Activated naive CD4-positive, alpha-beta T cell treated with anti-CD3 and anti-CD28 coated beads, Interleukin-2, amount 50 U/mL, for 72 hours (primary cell): ENCODE measurements around the gene PPHLN1. TPM values are rescaled to one million over a fixed set of nuclear protein-coding genes. Genes with fewer than 3 reads are reported as not detected.

ENCODE experiments used
- ATAC-seq, 2 donors: fragments of 150-1000 bp; cut with Tn5 transposase; 2 replicates each; pipeline ENCODE4 v1.10.0; 2021; ENCODE audit warnings: mild to moderate bottlenecking in 2 of 2, moderate library complexity in 2 of 2
- DNase-seq, 2 donors: peaks; one replicate each; pipeline ENCODE4 v3.0.0; 2021 to 2022; ENCODE audit warnings: low spot score in 2 of 2
- H3K27ac Mint-ChIP-seq, 2 donors: one replicate each; pipeline ENCODE4 v1.8.0; 2022; ENCODE audit warnings: mild to moderate bottlenecking in 2 of 2, mixed read lengths in 2 of 2
- H3K36me3 Mint-ChIP-seq, 2 donors: one replicate each; pipeline ENCODE4 v1.8.0; 2022; ENCODE audit warnings: mixed read lengths in 2 of 2
- H3K9me3 Mint-ChIP-seq, 2 donors: one replicate each; pipeline ENCODE4 v1.8.0; 2022; ENCODE audit warnings: mixed read lengths in 2 of 2
- total RNA-seq, 2 donors: library from RNA; stranded (reverse); gene quantifications; one replicate each; pipeline ENCODE4 v1.2.3, GENCODE V29; 2022

PPHLN1 gene
- total RNA-seq, 2 donors from 2014 or later, result 62.8 to 91.0 TPM

DNA sequence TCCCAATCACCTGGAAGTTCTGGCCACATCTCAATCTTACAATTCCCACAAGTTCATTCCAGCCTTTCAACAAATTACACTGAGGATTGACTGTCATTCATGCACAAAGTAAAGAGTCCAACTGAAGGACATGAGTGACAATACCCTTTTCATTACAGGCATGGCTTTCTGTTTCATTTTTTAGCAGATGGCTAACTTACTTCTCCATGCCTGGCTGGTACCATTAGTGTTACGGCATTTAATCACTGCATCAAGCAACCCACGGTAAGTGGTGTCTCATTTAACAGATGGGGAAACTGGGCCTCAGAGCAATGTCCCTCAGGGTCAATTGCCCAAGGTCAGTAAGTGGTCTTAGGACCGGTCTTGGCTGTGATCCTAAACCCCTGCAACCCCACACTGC is 149.1 kb downstream of the PPHLN1 start:
- DNase-seq (no peak), ATAC-seq (no peak)
- H3K36me3 Mint-ChIP-seq, result no peaks in the 10 kb centered on the region
- no peaks in the 10 kb centered on the region for H3K9me3 Mint-ChIP-seq
- no peak overlapping the region for H3K27ac Mint-ChIP-seq

DNA sequence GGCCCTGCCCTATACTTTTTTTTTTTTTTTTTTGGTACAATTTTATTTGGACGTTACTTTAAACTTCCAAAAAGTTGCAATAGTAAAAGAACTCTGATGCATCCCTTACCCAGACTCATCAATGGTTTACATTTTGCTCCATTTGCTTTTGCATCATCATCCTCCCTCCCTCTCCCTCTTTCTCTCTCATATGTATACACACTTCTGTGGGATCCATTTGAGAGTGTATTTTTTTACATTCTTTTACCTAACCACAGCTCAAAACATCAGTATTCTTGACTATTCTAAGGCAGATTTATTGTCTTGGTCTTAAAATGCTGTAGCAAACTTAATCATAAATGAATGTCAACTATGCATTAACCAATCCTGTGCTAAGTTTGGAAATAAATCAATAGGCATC is 152.0 kb downstream of the PPHLN1 start:
- H3K9me3 Mint-ChIP-seq, result no peaks in the 10 kb centered on the region
- ATAC-seq (no peak), DNase-seq (no peak)
- H3K27ac Mint-ChIP-seq, result no peak overlapping the region
- no peaks in the 10 kb centered on the region for H3K36me3 Mint-ChIP-seq

GRCh38 chr12:42481368-42481767 is 155.4 kb downstream of the PPHLN1 start:
- Mint-ChIP-seq H3K9me3 (no peaks in the 10 kb centered on the region), H3K27ac (no peak overlapping the region), H3K36me3 (peaks cover 5 to 6% of the 10 kb centered on the region in 2 donors)
- ATAC-seq (no peak), DNase-seq (no peak)

- Mint-ChIP-seq H3K36me3 (peaks cover 5 to 6% of the 10 kb centered on the region in 2 donors), H3K27ac (no peak overlapping the region), H3K9me3 (no peaks in the 10 kb centered on the region)
- ATAC-seq, result no peak
- DNase-seq, result no peak
These were observed 156.2 kb downstream of the PPHLN1 start for GRCh38 chr12:42482041-42482747.

GRCh38 chr12:42482748-42483520 is 157.0 kb downstream of the PPHLN1 start:
- no peaks in the 10 kb centered on the region for H3K9me3 Mint-ChIP-seq
- H3K27ac Mint-ChIP-seq, result no peak overlapping the region
- H3K36me3 Mint-ChIP-seq, result peaks cover 5 to 6% of the 10 kb centered on the region in 2 donors
- peak in 1 of 2 donors; percentile 79 for DNase-seq
- ATAC-seq, result peak; percentile 76 to 94

- H3K9me3 Mint-ChIP-seq, result no peaks in the 10 kb centered on the region
- peaks cover 5 to 6% of the 10 kb centered on the region in 2 donors for H3K36me3 Mint-ChIP-seq
- ATAC-seq, result peak; percentile 43 to 51
- peak in 1 of 2 donors; percentile 19 for DNase-seq
- no peak overlapping the region for H3K27ac Mint-ChIP-seq
These were observed 157.5 kb downstream of the PPHLN1 start for GRCh38 chr12:42483521-42483790.

GRCh38 chr12:42484996-42485395 is 159.0 kb downstream of the PPHLN1 start:
- peaks cover 5 to 6% of the 10 kb centered on the region in 2 donors for H3K36me3 Mint-ChIP-seq
- H3K27ac Mint-ChIP-seq, result no peak overlapping the region
- DNase-seq (no peak), ATAC-seq (no peak)
- no peaks in the 10 kb centered on the region for H3K9me3 Mint-ChIP-seq

DNA sequence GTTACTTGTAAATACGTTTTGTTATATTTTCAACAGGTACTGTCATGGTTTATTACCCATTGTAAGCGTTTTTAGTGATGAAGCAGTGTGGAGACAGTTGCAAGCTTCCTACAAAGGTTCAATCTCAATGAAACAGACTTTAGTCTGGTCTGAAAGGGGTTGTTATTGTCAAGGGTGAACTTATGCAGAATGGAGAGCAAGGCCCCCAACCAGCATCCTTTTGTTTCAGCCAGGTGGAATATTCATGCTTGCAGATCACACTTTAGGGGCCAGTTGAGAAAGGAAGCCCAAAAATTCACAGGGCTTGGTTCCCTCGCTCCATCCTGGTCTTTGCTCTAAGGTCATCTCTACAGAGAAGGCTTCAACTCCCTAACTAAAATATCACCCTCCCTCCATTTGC is 159.9 kb downstream of the PPHLN1 start:
- H3K36me3 Mint-ChIP-seq, result peaks cover 5 to 6% of the 10 kb centered on the region in 2 donors
- no peak for ATAC-seq
- no peak overlapping the region for H3K27ac Mint-ChIP-seq
- no peak for DNase-seq
- H3K9me3 Mint-ChIP-seq, result no peaks in the 10 kb centered on the region

- ATAC-seq (no peak), DNase-seq (no peak)
- Mint-ChIP-seq H3K27ac (no peak overlapping the region), H3K9me3 (no peaks in the 10 kb centered on the region), H3K36me3 (peaks cover 5 to 6% of the 10 kb centered on the region in 2 donors)
These were observed 160.4 kb downstream of the PPHLN1 start for GRCh38 chr12:42486407-42486806.

- Mint-ChIP-seq H3K36me3 (no peaks in the 10 kb centered on the region), H3K27ac (no peak overlapping the region), H3K9me3 (no peaks in the 10 kb centered on the region)
- ATAC-seq (no peak), DNase-seq (no peak)
These were observed 164.4 kb downstream of the PPHLN1 start for GRCh38 chr12:42490261-42490842.

Other genes with a start within 250 kb of the PPHLN1 start
- 1 to 10 TPM; 7.0 to 8.8 TPM for gene GXYLT1, start 181.3 kb upstream of the PPHLN1 start, total RNA-seq
- 10 to 100 TPM; 28.2 to 53.6 TPM for gene YAF2, start 87.9 kb upstream of the PPHLN1 start, total RNA-seq
- gene ZCRB1, start 73 bp upstream of the PPHLN1 start, total RNA-seq, result 10 to 100 TPM; 66.1 to 99.4 TPM